GM19043 (cell line): ENCODE measurements around the gene TMX4.

Experiments used
- ATAC-seq: cut with Tn5 transposase; IDR thresholded peaks from one replicate; pipeline ENCODE4 v1.9.1; 2021; ENCODE audit warnings: low read depth; ENCODE audit not compliant: unreplicated experiment

The TMX4 gene

DNA sequence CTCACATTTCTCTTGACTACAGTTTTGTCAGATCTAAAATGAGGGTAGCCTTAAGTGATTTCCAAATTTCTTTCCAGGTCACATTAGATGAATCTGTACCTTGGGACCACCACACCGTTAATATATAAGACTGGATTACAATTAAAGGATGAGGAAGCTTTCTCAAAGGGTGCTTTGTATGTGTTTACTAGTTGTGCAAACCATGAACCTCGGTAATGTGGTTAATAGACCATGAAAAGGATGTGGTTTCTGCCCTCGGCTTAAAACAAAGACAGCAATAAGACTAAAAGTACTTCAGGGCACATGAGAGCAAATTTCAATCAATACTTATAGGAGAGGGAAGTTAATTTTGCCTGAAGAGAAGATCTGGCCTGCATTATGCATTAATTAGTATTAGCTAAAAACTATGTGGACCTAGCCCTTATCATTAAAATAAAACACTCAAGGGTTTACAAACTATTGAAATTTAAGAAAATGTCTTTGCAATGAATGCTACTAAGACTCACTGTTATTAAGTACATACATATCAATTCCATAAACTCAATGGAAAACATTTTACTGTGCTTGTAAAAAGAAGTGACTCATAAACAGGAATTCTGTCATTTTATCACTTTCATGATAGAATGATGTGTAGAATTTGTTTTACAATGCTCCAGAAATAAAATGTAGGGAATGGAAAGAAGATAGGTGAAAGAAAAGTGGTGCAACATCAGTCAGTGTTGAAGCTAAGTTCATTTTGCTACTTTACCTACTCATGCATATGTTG, 936 bp upstream of the TMX4 start:
- ATAC-seq = peak; percentile 43

DNA sequence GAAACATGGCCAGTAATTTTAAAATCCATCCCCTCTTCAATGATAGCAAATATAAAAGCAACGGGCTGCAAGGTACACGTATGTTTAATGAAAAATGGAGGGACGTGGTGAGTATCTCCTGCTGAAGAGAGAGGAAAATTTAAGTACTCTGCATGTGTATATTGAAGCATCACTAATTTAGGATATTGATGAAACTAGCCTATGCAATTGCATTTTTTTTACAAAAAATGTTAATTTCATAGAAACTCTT, 362 bp upstream of the TMX4 start:
- no peak for ATAC-seq

DNA sequence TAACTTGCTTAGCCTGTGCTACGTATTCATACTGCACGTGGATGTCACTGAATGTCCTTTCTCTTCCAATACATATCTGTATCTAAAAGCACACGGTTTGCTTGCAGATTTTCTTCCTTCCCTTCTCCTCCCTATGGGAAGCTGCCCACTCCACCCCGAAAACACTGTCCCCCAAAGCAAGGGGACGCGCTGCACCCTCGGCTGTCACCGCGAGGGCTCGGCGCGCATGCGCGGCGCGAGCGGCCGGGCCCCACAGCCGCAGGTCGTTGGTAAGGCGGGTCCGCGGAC, 659 bp downstream of the TMX4 start:
- ATAC-seq = peak; percentile 47

DNA sequence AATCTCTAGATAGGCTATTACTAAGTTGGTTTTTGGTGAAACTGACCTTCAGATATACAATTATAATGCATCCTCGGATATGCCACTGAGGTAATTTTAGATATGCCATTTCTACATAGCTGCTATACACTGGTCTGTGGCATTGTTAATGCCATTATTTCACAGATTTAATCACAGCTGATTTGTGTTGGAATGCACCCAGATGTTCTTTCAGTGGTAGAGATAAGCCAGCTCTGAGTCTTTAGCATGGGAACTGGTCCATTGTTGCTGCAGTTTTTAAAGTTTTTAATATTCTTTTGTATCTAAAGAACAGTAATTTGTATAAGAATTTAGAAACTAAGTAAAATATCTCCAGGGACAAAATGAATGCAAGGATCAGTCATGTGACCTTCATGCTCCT, 6.8 kb downstream of the TMX4 start:
- no peak for ATAC-seq

DNA sequence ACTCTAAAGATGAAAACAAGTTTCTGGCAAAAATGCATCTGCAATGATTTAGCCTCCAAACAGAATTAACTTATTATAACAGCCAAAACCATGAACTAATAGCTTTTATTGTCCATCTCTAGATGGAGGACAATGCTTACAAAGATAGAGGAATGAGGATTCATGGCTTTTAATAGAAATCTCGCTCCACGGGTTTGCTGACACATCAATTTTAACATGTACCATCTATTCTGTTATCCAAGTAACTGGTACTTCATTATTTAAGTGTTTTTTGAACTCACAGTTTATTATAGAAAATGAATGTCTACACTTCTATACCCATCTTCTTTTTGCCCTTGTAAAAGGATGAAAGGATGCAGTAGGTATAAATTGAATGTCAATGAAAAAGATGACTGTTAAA, 10.8 kb downstream of the TMX4 start:
- no peak for ATAC-seq

DNA sequence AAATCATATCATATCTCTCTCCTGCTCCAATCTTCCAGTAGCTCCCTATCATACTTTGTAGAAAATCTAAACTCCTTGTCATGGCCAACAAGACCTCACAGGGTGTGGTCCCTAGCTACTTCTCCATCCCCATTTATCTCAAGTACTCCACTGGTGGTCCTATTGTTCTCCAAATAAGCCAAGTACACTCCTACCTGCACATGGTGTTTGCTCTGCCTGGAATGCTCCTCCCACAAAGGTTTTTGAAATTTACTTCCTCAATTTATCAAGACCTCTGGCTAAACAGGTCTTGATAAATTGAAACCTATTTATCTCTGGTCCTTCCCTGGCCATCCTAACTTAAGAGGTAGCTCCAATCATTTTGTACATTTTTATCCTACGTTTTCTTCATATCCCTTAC, 12.1 kb downstream of the TMX4 start:
- no peak for ATAC-seq

DNA sequence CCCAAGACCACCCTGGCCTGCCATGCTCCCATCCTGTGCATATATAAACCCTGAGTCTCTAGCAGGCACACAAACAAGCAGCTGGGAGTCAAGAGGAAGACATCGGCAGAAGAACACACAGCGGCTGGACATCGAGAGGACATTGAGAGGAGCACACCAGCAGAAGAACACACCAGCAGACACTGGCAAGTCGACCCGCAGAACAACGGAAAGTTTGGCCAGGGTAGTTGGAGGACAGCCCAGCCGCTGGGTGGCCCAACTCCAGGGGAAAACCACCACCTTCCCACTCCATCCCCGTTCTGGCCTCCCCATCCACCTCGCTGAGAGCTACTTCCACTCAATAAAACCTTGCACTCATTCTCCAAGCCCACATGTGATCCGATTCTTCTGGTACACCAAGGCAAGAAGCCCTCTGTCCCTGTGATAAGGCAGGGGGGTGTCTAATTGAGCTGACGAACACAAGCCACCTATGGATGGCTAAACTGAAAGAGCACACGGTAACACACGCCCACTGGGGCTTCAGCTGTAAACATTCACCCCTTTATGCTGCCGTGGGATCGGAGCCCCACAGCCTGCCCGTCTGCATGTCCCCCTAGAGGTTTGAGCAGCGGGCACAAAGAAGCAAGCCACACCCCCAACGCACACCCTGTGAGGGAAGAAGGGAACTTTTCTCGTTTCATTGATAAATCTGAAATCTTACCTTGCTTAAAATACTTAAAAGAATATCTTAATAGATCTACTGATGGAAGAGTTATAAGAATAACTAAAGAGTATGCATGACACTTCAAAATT, 13.8 kb downstream of the TMX4 start:
- no peak for ATAC-seq

DNA sequence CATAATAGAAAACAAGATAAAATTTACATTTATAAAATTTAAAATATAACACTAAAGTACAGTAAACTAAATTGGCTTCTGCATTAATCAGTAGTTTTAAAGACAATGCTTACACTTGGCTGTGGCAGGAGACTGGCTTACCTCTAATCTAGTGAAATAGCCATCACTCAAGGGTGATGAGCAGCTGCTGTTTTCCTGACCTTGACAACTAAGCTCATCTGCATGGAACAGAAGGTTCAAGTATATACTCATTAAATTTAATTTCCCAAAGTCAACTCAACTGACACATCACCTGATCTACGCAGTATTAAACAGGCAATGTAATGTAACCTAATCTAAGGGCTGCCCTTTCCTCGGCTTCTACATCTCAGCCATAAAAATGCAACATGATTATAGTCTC, 14.5 kb downstream of the TMX4 start:
- no peak for ATAC-seq

DNA sequence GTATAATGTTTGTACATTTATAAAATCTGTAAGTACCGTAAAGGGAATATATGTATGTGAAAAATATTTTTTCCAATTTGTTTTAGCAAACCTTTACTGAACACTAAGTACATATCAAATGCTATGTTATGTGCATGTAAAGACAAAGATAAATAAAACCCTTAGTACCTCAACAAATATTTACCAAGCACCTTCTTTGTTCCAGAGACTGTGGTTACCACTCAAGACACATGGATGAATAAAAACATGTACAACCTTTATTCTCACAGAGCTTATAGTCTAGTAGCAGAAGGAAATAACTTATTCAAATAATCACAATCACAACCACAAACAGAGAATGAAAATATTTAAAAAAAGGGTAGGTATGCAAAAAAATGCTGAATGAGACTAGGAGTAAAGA, 17.5 kb downstream of the TMX4 start:
- no peak for ATAC-seq

DNA sequence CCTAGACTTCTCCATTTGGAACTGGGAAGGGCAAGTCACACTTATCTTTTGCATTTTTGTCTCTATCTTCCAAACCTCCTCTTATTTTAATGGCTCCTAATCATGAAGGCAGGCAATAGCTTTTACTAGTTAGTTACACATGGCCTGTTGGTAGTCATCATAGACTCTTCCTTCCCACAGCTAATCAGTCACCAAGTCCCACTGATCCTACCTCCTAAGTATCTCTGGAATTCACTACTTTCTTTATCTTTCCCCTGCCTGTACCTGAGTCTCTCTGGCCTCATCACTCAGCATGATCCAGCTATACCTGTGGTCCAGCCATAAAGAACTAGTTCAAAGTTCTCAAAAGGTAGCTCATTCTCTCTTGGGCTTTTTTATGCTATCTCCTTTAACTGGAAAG, 18.8 kb downstream of the TMX4 start:
- ATAC-seq = no peak

DNA sequence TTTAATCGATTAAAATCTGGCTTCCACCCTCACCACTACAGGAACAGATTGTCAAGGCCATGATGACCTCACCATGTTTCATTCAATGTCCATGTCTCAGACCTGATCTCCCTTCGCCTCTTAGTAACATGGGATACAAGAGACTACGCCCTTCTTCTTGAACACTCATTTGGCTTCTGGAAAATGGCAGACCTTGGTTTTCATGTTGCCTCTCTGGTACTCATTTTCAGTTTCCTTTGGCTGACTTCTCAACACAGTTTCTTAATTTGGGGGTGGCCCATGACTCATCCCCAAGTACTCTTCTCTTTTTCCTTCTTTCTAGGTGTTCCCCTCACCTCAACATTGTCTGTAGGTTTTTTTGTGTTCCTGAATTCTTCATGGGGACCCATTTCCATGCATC, 22.7 kb downstream of the TMX4 start:
- ATAC-seq = no peak

DNA sequence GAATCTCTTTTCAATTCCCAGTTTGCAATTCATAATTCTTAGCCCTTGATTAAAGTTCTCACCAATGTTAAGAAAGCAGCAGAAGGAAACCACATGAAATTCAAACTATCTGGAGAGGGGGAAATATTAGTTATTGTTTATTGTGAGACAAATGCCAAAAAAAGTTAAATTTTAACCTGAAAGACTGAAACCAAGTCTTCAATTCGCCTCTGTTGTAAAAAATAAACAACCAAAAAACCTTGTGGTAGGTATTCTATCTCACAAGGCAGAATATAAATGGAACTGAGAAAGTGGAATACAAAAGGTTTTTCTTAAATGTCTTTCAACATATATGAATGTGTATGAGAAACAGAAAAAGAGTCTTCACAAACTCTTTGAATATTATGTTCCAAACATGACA, 24.8 kb downstream of the TMX4 start:
- ATAC-seq = peak; percentile 62

DNA sequence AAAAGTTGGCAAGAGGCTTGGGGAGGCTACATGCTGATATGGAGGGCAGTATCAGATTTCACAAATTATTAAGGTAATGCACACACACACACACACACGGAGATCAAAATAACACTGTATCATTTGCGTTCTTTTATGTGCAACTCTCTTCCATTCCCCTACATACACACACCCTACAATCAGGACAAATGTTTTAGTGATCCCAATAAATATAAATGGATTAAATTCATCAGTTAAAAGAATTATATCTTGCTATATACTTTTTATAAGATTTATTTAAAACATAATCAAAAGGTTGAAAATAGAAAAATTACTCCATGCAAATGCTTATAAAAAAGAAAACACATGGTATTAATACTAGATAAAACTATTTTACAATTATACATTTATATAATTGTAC, 25.9 kb downstream of the TMX4 start:
- ATAC-seq = no peak

DNA sequence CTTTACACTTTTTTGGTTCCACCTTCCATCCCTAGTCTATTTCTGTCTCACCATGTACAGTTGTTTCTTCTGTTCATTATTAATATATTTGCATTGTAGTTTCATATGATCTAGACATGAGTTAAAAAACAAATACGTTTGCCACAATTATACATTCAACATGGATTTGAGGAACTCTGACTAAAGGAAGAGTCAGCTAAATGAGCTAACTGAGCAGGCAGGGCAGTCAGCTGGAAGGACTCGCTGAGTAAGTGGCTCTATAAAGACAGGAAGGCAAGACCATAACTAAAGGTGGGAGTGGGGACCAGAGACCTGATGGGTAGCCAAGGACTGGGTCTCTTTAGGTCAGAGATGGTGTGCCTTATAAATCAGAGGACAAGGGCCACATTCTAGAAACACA, 26.3 kb downstream of the TMX4 start:
- no peak for ATAC-seq

DNA sequence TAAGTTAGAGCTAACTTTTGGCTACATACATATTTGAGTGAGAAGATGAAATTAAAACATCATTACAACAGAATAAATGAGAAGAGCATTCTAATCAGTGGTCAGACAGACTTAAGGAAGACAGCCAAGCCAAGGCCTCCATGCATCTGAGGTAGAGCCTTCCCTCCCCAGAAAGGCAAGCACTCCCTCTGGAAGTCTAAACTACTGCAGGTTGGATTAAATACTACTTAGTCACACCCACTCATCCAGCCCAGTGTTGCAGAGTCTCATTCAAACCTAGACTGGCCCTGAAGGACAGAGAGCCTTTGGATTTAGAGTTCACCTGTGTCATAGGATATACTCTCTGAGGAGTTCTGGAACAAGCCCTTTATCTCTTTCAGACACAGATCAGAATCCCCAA, 29.2 kb downstream of the TMX4 start:
- no peak for ATAC-seq

DNA sequence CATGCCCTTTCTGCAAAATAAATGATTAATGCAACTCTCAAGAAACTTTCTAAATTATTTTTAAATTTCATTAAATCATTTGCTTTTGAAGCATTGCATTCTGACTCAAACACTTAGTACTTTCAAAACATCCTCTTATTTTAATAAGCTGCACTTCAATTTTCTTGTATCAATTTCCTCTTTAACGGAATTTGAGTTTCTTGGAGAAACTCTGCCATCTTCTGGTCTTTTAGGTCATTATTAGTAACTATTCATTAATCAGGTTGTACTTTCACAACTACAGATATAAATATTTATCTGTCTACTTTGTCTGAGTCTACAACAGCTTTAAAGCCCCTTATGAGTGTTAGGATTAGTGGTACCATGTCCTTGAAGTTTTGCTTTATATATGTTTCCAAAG, 30.2 kb downstream of the TMX4 start:
- ATAC-seq = no peak

DNA sequence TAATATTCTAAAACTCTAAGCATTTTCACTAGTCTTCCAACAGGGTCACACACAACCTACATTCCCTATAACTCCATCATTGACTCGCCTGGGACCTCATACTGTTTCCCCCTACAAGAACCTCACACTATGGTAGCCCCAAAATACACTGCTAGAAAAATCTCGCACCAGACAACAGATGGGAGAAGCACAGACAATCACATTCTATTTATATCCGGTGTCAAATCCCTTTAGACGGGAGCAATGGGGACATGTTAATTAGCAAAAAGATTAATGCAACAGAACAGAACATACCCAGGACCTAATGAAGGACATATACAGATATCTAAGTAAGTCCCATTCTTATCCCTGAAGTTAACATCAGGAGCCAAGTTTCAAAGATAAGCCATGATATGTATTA, 33.6 kb downstream of the TMX4 start:
- no peak for ATAC-seq

DNA sequence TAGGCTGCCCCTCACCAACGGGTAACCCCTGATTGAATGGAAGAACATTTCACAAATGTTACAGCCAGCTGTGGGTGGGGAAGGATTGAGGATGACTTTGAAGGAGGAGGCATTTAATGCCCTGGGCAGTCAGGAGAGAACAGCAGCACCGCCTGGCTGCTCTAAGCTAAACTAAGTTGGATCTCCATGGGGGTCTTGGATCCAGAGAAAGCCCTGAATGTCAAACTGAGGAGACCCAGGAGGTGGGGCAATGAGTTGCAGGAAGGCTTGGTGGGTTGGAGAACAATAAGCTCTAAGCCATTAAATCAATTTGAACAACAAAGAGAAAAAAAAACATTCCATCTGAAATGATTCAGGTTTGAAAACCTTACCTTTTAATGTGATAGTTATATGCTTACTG, 35.4 kb downstream of the TMX4 start:
- no peak for ATAC-seq

DNA sequence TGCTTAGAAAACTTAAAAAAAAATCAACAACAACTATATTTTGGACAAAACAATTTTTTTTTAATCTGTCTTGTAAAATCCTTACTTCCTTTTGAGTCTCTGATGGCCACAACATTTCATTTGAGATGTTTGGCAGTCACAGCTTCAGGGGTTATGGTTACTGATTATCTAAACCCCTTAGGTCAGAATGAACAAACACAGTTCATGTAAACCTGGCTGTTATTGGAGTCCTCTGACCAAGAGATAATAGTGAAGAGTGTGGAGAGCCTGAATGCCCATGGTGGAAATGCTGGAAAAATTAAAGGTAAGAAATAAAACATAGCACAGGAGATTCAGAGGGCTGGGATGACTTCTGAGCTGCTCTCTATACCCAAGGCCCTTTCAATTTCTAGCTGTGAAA, 38.2 kb downstream of the TMX4 start:
- no peak for ATAC-seq

DNA sequence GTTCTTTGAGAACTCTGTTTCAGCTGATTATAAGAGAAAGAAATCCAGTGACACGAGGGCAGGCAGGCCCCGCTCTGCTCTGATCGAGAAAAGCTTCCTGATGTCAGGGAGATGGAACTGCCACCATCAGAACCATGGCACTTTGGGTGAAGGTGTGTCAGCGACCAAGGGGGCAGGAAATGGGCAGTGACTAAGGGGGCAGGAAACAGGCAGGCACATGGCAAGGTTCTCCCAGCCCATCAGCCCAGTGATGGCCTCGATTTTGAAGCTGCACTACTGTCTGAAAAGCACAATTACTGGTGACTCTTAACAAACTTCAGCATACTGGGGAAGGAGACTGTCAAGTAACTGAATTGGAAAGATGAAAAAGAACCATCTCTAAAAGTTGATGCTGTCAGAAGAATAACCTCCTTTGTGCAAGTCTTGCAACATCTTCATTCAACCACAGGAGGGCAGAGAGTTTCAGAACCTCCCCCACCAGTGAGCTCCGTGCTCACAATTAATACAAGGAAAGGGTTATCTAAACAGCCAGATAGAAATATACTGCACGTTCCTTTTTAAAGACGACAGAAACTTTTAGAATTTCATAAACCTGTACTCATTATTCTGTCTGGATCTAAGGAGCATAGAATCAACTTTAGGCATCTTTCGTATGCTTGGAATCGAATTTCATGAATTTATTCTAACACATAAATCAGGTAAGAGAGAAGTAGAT, 39.1 kb downstream of the TMX4 start:
- peak; percentile 82 for ATAC-seq

DNA sequence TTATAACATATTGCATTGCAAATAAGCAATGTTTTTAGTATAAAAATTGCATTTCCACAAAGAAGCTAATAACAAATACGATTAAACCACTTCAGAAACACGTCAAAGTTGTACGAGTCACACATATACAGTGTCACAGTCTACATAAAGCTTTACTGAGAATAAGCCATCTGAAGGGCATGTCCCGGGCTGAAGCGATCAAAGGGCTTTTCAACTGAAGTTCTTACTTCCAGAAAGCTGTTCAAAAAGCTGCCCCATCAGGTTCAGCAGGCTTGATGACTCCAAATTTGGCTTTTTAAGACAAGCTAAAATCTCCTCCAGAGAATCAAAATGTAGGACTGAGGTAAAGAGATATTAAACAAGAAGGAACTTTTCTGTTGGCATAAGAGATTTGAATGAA, 41.9 kb downstream of the TMX4 start:
- ATAC-seq = no peak

DNA sequence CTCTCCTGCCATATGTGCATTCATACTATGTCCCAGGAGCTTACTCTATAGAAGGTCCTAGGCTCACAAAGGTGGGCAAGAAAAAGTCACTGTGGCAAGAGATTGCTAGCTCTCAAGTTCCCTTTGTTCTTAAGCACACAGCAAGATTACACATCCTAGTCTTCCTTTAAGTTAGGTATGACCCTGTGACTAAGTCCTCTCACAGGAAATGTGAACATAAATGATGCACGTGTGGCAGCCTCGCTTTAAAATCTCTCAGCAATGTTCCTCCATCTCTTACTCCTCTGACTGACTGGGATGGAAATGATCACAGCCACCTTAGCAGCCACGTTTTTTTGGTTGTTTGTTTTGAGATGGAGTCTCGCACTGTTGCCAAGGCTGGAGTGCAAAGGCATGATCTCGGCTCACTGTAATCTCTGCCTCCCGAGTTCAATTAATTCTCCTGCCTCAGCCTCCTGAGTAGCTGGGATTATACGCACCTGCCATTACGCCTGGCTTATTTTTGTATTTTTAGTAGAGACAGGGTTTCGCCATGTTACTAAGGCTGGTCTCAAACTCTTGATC, 43.6 kb downstream of the TMX4 start:
- no peak for ATAC-seq
